ENCODE results near the gene WNT8B.

GRCh38 chr10:100489396-100489795 is 26.6 kb downstream of the WNT8B start:
- no peak for TF ChIP-seq CTCF (IDR thresholded peaks at IDR 0.05)
- TF ChIP-seq POLR2A (IDR thresholded peaks at IDR 0.05) = no peak

Measured in body of pancreas (tissue), 4 donors.